Endothelial cell of umbilical vein (primary cell): Measurements from ENCODE around the gene PTPN12. TPM values are rescaled to one million over a fixed set of nuclear protein-coding genes. Genes with fewer than 3 reads are reported as not detected.

ENCODE experiments used
- BruUV-seq: library from RNA; stranded (reverse); fragments of 400-500 nt; replicated peaks from 2 replicates; lab custom pipeline; 2021; lab: Mats Ljungman, UMichigan
- CTCF ChIA-PET: fragments of 300-600, 350-600 bp; sonication (Branson Sonifier 250); formaldehyde crosslinking; loops from one replicate; lab custom pipeline; 2021; ENCODE audit warnings: antibody characterized with exemption, inconsistent platforms; lab: Charles Lee
- POLR2A ChIA-PET: fragments of 300-600, 350-600 bp; sonication (Branson Sonifier 250); formaldehyde crosslinking; loops from one replicate; lab custom pipeline; 2021; ENCODE audit warnings: antibody characterized with exemption, inconsistent platforms; lab: Charles Lee
- DNase-seq: peaks from one replicate; pipeline ENCODE4 v3.0.0-alpha.2; 2011; ENCODE audit warnings: low read depth, low spot score
- FAIRE-seq: peaks from 2 replicates; lab custom pipeline; 2011; peaks lifted over from hg19 to GRCh38; lab: Jason Lieb, UNC
- H2AFZ ChIP-seq: 2 replicates; pipeline ENCODE4 v1.6.0; 2012; ENCODE audit warnings: low read depth, low read length, control low read depth, inconsistent platforms
- H3K27ac ChIP-seq: 2 replicates; pipeline ENCODE4 v1.5.1; 2011; ENCODE audit warnings: low read depth, mild to moderate bottlenecking, control low read depth, low read length, moderate library complexity; ENCODE audit not compliant: insufficient read depth
- H3K27me3 ChIP-seq, 2 experiments: 2 replicates each; pipeline versions ENCODE4 v1.6.0 to v1.6.1; 2011; ENCODE audit warnings: low read length in 2 of 2, mixed read lengths in 1 of 2; ENCODE audit not compliant: control insufficient read depth in 2 of 2, insufficient read depth in 2 of 2
- H3K36me3 ChIP-seq, 2 experiments: 2 replicates in 1 of 2; 3 replicates in 1 of 2; pipeline ENCODE4 v1.5.1; 2011; ENCODE audit warnings: low read length in 2 of 2, mild to moderate bottlenecking in 1 of 2, moderate library complexity in 1 of 2; ENCODE audit not compliant: control insufficient read depth in 2 of 2, insufficient read depth in 2 of 2; ENCODE audit errors: extremely low read depth in 1 of 2
- H3K4me1 ChIP-seq: 3 replicates; pipeline ENCODE4 v1.5.1; 2011; ENCODE audit warnings: mild to moderate bottlenecking, low read length; ENCODE audit not compliant: control insufficient read depth, insufficient read depth; ENCODE audit errors: extremely low read depth
- H3K4me2 ChIP-seq: 2 replicates; pipeline ENCODE4 v1.6.1; 2011; ENCODE audit warnings: low read length, control low read depth, mixed read lengths; ENCODE audit not compliant: insufficient read depth
- H3K4me3 ChIP-seq, 3 experiments: fragments of 200-600 bp in 1 of 3; sonication (generic), shearing (Covaris generic) in 1 of 3; replicated peaks in 1 of 3; 2 replicates each; pipeline ENCODE4 v1.5.1; 2011 to 2016; ENCODE audit warnings: control low read depth in 3 of 3, low read length in 3 of 3, mild to moderate bottlenecking in 2 of 3, inconsistent platforms in 1 of 3, low read depth in 1 of 3, moderate library complexity in 1 of 3; ENCODE audit not compliant: insufficient read depth in 1 of 3
- H3K79me2 ChIP-seq: 2 replicates; pipeline ENCODE4 v1.6.0; 2012; ENCODE audit warnings: low read length, inconsistent platforms; ENCODE audit not compliant: control insufficient read depth, insufficient read depth
- H3K9ac ChIP-seq: replicated peaks from 2 replicates; pipeline ENCODE3; 2011; ENCODE audit warnings: low read length, control low read depth; ENCODE audit not compliant: insufficient read depth; ENCODE audit errors: extremely low read depth
- H3K9me1 ChIP-seq: replicated peaks from 3 replicates; pipeline ENCODE4 v1.6.0; 2011; ENCODE audit warnings: mild to moderate bottlenecking, low read length; ENCODE audit not compliant: control insufficient read depth, insufficient read depth; ENCODE audit errors: extremely low read depth
- H3K9me3 ChIP-seq: replicated peaks from 2 replicates; pipeline ENCODE4 v1.5.1; 2012; ENCODE audit warnings: low read length, inconsistent platforms; ENCODE audit not compliant: control insufficient read depth, insufficient read depth
- H4K20me1 ChIP-seq: replicated peaks from 2 replicates; pipeline ENCODE3; 2011; ENCODE audit warnings: mild to moderate bottlenecking, low read length; ENCODE audit not compliant: control insufficient read depth, insufficient read depth; ENCODE audit errors: extremely low read depth
- EZH2 ChIP-seq: IDR thresholded peaks from 2 replicates; pipeline ENCODE4 v1.6.1; 2012; ENCODE audit warnings: borderline replicate concordance, low read depth, mild to moderate bottlenecking, moderate library complexity, low read length, inconsistent platforms; ENCODE audit not compliant: severe bottlenecking
- FOS ChIP-seq: IDR thresholded peaks from 2 replicates; pipeline ENCODE4 v1.6.1; 2011; ENCODE audit warnings: mild to moderate bottlenecking, low read length, moderate library complexity, borderline replicate concordance; ENCODE audit not compliant: insufficient read depth
- GATA2 ChIP-seq: IDR thresholded peaks from 2 replicates; pipeline ENCODE4 v1.7.0; 2011; ENCODE audit warnings: low read depth, mild to moderate bottlenecking, moderate library complexity, mixed read lengths, low read length; ENCODE audit not compliant: insufficient read length, insufficient read depth
- JUN ChIP-seq: IDR thresholded peaks from 2 replicates; pipeline ENCODE4 v1.6.1; 2011; ENCODE audit warnings: borderline replicate concordance, low read depth; ENCODE audit not compliant: insufficient read length, insufficient read depth
- MYC ChIP-seq: IDR thresholded peaks from one replicate; pipeline ENCODE4 v1.6.1; 2011; ENCODE audit warnings: mild to moderate bottlenecking, low read depth, low read length
- POLR2A ChIP-seq: IDR thresholded peaks from 2 replicates; pipeline ENCODE4 v1.6.1; 2012; ENCODE audit warnings: low read depth, mild to moderate bottlenecking, control low read depth, low read length
- POLR2AphosphoS5 ChIP-seq: IDR thresholded peaks from 2 replicates; pipeline ENCODE4 v1.6.1; 2012; ENCODE audit warnings: low read depth, mild to moderate bottlenecking, control low read depth, low read length, moderate library complexity; ENCODE audit not compliant: insufficient read depth
- dilution Hi-C: fragments of 300-500 bp; cut with MboI; formaldehyde crosslinking; loops from one replicate; pipeline ENCODE4 v1.15.0; 2019; ENCODE audit warnings: low sequenced_read_pairs; ENCODE audit not compliant: extremely low pct_ligation_motif_present
- intact Hi-C: fragments of 100-400 bp; cut with micrococcal nuclease; formaldehyde crosslinking; loops from one replicate; pipeline ENCODE4 v1.10.0; 2022
- polyA plus RNA-seq, 4 experiments: library from polyadenylated mRNA; depleted of rRNA in 3 of 4; stranded (reverse) in 3 of 4; unstranded in 1 of 4; fragments of >200 nt; gene quantifications; 2 replicates each; pipeline versions ENCODE4 v1.2.1 to v1.2.3, GENCODE V29; 2011 to 2012; ENCODE audit warnings: missing spikeins in 1 of 4
- total RNA-seq: library from RNA; stranded (reverse); gene quantifications from 2 replicates; pipeline ENCODE4 v1.2.3, GENCODE V29; 2021
- TF ChIP-seq, protein P1 (sequence below), 2 donors: IDR thresholded peaks; 1 replicate in 1 of 2; 2 replicates in 1 of 2; pipeline ENCODE4 v1.5.1; 2011; ENCODE audit warnings: low read length in 2 of 2, mild to moderate bottlenecking in 2 of 2, moderate library complexity in 2 of 2, control low read depth in 1 of 2, inconsistent platforms in 1 of 2, low read depth in 1 of 2; ENCODE audit not compliant: insufficient read depth in 1 of 2; ENCODE audit errors: extremely low read depth in 1 of 2
- TF ChIP-seq, protein P2 (sequence below): IDR thresholded peaks from 2 replicates; pipeline ENCODE4 v1.6.1; 2011; ENCODE audit not compliant: insufficient read depth, insufficient read length

The PTPN12 gene
- total and polyA plus RNA-seq, 2 donors (not counting 3 experiments of a cell fraction or from before 2014, with no cell fraction given) = 30.6 to 137 TPM

DNA sequence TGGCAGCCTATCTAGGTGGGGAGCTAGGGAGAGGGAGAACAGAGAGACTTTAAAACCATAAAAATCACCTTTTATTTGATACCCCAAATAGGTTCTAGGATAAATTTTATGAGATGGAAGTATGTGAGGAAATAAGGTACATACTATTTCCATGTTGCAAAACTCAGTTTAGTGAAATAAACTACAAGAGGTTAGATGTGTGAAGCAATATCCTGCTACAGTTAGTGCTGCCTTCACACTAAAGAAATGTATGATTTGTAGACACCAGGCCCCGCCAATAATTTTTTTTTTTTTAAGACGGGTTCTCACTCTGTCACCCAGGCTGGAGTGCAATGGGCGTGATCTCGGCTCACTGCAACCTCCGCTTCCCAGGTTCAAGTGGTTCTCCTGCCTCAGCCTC, 124.7 kb downstream of the PTPN12 start:
- CTCF ChIA-PET = no interaction called here
- FAIRE-seq = no peak
- no TSS peak for BruUV-seq
- Histone ChIP-seq H2AFZ (no peak overlapping the region), H3K27me3 (no peaks in the 10 kb centered on the region), H3K36me3 (peaks cover 4 to 5% of the 10 kb centered on the region in 2 experiments), H3K9me1 (no peaks in the 10 kb centered on the region), H3K79me2 (no peaks in the 10 kb centered on the region), H3K27ac (no peak overlapping the region), H3K9ac (no peak overlapping the region), H3K4me2 (no peak overlapping the region), H3K4me3 (no peak overlapping the region), H4K20me1 (no peaks in the 10 kb centered on the region), H3K9me3 (no peaks in the 10 kb centered on the region), H3K4me1 (no peaks in the 10 kb centered on the region)
- POLR2A ChIA-PET = no interaction called here
- intact Hi-C loops (no loop called here), dilution Hi-C loops (no loop called here)
- no peak for TF ChIP-seq EZH2
- no peak for TF ChIP-seq POLR2A
- TF ChIP-seq POLR2AphosphoS5 = no peak
- no peak for TF ChIP-seq FOS
- TF ChIP-seq JUN = no peak
- TF ChIP-seq, protein P1, sequence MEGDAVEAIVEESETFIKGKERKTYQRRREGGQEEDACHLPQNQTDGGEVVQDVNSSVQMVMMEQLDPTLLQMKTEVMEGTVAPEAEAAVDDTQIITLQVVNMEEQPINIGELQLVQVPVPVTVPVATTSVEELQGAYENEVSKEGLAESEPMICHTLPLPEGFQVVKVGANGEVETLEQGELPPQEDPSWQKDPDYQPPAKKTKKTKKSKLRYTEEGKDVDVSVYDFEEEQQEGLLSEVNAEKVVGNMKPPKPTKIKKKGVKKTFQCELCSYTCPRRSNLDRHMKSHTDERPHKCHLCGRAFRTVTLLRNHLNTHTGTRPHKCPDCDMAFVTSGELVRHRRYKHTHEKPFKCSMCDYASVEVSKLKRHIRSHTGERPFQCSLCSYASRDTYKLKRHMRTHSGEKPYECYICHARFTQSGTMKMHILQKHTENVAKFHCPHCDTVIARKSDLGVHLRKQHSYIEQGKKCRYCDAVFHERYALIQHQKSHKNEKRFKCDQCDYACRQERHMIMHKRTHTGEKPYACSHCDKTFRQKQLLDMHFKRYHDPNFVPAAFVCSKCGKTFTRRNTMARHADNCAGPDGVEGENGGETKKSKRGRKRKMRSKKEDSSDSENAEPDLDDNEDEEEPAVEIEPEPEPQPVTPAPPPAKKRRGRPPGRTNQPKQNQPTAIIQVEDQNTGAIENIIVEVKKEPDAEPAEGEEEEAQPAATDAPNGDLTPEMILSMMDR (IDR thresholded peaks at IDR 0.05; ENCODE audit: extremely low read depth in 1 of 2, insufficient read depth in 1 of 2, low read depth in 1 of 2, low read length in 2 of 2) = no peak
- TF ChIP-seq MYC = no peak
- no peak for TF ChIP-seq GATA2
- TF ChIP-seq, protein P2, sequence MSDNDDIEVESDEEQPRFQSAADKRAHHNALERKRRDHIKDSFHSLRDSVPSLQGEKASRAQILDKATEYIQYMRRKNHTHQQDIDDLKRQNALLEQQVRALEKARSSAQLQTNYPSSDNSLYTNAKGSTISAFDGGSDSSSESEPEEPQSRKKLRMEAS = no peak
- DNase-seq = no peak
